PC-3 (cell line): ENCODE measurements around the gene FSTL3.

Source experiments
- EZH2 ChIP-seq: fragments of 300-600 bp; sonication (generic); IDR thresholded peaks from one replicate; pipeline ENCODE4 v1.6.1; 2017; ENCODE audit warnings: antibody characterized with exemption, mild to moderate bottlenecking, low read length; ENCODE audit not compliant: unreplicated experiment
- EZH2phosphoT487 ChIP-seq: fragments of 300-600 bp; sonication (generic); IDR thresholded peaks from 2 replicates; pipeline ENCODE4 v1.6.1; 2018; ENCODE audit warnings: mild to moderate bottlenecking, antibody characterized with exemption, low read length, borderline replicate concordance

- TF ChIP-seq EZH2 = no peak
- no peak for TF ChIP-seq EZH2phosphoT487
Observed at GRCh38 chr19:652467-653389, 23.5 kb upstream of the FSTL3 start.
